ENCODE data around the gene MAPK8.
"Not testable (repeated sequence)": the region's sequence is repeated elsewhere in the genome, so short reads cannot be mapped to it uniquely, and the experiment has no call there.

DNA sequence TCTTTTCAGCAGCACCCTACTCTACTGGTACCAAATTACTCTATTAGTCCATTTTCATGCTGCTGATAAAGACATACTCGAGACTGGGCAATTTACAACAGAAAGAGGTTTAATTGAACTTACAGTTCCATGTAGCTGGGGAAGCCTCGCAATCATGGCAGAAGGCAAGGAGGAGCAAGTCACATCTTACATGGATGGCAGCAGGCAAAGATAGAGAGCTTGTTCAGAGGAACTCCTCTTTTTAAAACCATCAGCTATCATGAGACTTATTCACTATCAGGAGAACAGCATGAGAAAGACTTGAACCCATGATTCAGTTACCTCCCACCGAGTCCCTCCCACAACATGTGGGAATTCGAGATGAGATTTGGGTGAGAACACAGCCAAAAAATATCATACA is 24.8 kb upstream of the MAPK8 start:
- not testable (repeated sequence) for TF ChIP-seq EZH2 (optimal IDR thresholded peaks at IDR 0.05; ENCODE audit: low read depth, low read length); CTCF (IDR thresholded peaks at IDR 0.05; ENCODE audit: low read length); EZH2phosphoT487 (IDR thresholded peaks at IDR 0.05; ENCODE audit: low read length)

Measured in MM.1S (cell line).